ENCODE measurements around the gene FOXJ3.
"Not testable (repeated sequence)": the region's sequence is repeated elsewhere in the genome, so short reads cannot be mapped to it uniquely, and the experiment has no call there.

The FOXJ3 gene

DNA sequence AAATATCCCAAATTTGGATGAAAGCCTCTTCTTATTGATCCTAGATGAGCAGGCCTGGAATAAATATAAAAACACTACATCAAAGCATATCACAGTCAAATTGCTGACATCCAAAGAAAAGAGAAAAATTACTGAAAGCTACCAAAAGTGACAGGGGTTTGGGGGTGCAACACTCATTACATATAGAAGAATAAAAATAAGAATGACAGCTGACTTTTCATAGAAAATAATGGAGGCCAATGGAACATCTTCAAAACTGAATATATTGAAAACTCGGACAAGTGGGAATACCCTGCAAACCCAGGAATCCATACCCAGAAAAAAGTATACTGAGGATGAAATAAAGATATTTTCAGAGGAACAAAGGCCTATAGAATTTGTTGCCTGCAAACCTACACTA, 84.0 kb downstream of the FOXJ3 start:
- DNase-seq (ENCODE audit: low read depth) = no peak

DNA sequence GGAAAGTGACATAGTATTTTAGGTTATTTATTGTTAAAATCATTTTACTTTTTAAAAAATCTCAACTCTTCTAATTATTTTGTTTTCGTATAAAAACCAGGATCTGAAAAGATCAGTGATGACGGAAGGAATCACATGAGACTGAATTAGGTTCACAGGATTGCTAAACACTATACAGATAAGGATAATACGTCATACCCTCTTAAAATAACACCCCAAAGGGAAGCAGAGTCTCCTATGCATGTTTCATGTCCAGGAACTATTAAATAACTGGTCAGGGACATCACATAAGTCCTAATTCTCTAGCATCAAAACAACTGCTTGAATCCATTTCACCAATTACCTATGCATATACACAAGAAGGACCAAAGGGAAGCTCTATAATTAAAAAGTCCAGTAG, 84.9 kb downstream of the FOXJ3 start:
- DNase-seq (ENCODE audit: low read depth) = no peak

DNA sequence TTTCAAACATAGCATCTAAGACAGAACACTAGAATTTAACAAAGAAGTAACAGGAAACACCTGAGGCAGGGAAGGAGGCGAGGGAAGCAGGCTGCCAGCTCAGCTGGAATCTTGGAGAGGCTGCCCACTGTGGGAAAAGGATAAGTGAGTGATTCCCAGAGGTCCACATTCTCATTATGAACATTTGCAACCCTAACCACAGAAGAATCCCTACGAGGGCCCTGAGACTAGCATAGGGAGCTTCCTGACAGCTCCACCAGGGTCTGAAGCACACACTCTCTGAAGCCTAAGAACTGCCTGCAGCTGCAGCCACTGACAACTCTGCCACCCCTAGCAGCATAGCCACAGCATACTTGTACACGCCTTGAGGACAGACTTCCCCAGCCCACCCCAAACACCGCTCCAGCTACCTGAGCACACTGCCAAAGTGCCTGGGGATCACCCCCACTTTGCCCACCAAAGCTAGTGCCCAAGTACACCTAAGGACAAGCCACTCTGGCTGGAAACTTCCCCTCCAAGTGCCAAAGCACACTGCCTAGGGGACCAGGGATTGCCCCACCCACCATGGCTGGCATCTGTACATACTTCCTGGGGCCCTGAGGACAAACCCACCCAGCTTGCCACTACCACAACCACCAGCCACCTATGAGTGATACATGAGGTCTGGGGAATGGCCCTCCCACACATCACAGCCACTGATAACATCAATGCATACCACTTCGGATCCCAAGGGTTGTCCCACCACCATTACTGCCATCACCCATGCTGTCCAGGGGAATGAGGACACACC, 93.9 kb downstream of the FOXJ3 start:
- DNase-seq (ENCODE audit: low read depth) = no peak

DNA sequence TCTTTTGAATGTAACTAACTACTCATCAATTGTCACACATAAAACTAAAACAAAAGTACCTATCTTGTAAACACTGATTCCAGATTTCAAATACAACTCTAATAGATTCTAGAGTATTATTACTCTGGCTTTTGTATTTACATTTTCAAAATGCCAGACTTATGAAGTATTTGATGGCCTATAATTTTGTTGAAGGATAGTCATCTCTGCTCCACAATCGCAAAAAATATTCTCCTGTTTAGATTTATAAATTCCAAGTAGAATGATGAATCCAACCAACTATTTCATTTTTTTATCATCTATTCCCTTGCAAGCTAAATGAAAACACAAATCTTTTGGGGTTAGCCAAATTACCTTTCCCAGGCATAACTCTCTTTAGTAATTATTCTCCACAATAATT, 95.5 kb downstream of the FOXJ3 start:
- no peak for DNase-seq (ENCODE audit: low read depth)

DNA sequence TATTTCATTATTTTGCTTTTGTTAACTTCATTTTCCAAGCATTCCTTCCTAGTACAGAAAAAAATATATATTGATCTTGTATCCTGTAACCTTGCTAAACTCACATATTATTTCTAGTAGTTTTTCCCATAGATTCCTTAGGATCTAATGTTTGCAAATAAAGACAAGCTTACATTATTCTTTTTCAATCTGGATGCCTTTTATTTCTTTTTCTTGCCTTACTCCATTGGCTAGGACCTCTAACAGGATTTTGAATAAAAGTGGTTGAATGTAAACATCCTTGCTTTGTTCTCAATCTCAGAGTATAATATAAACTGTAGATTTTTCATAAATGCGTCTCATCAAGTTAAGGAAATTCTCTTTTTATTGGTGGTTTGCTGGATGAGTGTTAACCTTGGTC, 96.0 kb downstream of the FOXJ3 start:
- DNase-seq (ENCODE audit: low read depth) = no peak

DNA sequence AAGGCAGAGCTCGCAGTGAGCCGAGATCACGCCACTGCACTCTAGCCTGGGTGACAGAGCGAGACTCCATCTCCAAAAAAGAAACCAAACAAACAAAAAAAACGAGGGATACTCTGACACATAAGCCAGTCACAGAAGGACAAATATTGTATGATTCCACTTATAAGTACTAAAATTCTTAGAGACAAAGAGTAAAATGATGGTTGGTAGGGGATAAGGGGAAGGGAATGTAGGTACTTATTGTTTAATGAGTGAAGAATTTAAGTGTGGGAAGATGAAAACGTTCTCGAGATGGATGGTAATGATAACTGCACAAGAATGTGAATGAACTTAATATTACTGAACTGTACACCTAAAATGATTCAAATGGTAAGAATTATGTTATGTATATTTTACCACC, 103.8 kb downstream of the FOXJ3 start:
- no peak for DNase-seq (ENCODE audit: low read depth)

DNA sequence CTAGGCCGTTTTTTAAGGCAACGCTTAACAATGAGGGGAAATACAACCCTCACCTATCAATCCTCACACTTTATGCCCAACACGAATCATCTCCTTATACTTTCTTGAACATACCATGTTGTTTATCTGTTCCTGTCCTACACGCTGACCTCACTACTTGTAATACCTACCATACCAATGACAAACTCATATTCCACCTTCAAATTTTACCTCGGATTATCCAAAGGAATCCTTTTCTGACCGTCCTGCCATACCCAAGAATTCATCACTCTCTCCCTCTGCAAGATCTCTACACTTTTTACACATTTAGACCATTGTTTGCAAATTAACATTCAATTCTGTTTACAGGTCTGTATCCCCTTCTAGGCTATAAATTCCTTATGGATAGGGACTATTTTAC, 106.1 kb downstream of the FOXJ3 start:
- DNase-seq (ENCODE audit: low read depth) = no peak

DNA sequence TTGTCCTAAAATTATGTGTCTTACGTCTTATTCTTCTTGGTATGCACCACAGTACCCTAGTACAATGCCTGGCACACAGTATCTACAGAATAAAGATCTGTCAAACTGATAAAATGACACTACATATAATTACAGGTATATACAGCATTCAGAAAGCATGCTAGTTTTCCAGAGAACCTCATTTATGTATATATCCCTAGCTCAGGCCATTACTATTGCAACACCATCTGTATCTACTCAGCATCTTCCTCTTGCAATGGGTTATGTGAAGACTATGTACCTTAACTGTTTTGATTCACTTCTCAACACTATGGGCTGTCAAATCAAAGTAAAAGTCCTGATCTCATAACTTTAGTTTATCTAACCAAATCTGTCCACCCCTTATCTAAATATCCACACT, 112.0 kb downstream of the FOXJ3 start:
- DNase-seq (ENCODE audit: low read depth) = no peak

DNA sequence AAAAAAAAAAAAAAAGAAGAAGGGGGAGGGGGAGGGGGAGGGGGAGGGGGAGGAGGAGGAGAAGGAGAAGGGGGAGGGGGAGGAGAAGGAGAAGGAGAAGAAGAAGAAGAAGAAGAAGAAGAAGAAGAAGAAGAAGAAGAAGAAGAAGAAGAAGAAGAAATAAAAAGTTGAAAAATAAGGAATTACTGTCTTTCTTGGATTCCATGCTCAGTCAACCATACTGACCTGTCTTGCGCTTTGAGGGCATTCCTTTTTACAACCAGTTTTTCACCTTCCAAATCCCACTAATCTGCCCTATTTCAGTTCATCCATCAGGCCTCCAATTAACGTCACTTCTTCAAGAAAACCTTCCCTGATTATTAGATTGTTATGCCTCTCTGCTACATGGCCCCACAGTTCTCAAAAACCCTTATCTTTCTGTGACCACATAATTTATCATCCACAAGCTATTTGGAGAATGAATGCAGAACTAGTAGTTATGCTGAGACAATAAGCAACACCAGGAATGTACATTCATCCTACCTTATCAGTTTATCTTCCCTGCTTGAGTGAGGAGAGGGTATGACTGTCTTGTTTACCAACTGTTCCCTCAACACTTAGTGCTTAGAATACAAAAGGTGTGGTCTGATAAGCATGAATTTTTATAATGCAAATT, 113.0 kb downstream of the FOXJ3 start:
- DNase-seq (ENCODE audit: low read depth) = no peak

DNA sequence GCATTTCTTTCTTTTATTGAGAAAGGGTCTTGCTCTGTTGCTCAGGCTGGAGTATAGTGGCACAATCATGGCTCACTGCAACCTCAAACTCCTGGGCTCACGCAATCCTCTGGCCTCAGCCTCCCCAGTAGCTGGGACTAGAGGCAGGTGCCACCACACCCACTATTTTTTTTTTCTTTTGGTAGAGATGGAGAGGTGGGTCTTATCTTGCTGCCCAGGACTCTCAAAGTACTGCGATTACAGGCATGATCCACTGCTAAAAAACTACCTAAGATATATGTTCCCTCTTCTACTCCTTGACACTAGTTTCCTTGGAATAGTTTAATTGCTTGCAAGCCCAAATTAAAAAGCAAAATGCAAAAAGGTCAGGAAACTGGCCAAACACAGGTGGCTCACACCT, 113.6 kb downstream of the FOXJ3 start:
- no peak for DNase-seq (ENCODE audit: low read depth)

DNA sequence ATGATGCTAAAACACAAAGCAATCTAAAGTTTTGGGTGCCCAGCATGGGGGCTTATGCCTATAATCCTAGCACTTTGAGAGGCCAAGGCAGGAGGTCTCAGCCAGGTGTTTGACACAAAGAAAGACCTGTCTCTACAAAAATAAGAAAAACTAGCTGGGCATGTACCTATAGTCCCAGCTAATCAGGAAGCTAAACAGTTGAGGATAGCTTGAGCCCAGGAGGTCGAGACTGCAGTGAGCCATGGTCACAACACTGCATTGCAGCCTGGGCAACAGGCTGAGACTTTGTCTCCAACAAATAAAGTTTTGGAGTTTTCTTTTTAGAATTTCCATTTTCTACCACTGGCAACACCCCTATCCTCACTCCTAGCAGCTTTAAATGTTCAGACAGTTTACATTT, 115.4 kb downstream of the FOXJ3 start:
- DNase-seq (ENCODE audit: low read depth) = no peak

DNA sequence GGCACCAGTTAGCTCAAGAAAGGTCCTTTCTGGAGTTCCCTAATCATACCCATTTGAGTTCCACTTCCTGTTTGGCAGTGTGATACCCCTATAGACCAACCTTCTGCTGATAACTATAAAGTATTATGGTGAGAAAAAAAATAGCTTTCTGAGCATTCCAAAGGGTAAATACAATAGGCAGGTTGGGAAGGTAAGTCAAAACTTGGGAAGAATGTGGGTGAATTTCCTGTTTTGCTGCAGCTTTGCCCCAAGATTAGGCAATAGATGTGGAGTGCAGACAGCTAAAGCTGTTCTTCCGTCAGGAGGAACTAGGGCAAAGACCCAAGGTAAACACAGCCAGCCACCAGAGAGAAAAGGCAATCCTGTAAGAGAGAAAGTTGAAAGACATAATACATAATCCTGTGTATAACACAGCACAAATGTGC, 120.6 kb downstream of the FOXJ3 start:
- DNase-seq (ENCODE audit: low read depth) = no peak

DNA sequence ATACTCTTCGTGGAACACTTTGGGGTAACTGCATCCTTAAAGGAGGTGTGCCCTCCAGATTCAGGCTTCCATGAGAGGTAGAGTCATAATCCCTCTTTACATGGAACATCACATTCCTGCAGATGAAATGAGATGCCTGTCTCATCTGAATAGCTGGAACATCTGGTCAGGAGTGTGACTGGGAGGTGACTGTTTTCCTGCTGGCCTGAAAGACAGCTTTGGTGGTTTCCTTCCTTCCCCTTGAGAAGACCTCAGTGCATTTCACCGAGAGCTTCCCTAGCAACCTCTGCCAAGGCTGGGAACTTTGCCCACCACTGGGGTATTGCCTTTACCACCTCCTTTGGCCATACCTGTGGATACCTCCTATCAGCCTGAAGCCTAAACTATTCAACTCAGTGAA, 123.8 kb downstream of the FOXJ3 start:
- DNase-seq (ENCODE audit: low read depth) = no peak

DNA sequence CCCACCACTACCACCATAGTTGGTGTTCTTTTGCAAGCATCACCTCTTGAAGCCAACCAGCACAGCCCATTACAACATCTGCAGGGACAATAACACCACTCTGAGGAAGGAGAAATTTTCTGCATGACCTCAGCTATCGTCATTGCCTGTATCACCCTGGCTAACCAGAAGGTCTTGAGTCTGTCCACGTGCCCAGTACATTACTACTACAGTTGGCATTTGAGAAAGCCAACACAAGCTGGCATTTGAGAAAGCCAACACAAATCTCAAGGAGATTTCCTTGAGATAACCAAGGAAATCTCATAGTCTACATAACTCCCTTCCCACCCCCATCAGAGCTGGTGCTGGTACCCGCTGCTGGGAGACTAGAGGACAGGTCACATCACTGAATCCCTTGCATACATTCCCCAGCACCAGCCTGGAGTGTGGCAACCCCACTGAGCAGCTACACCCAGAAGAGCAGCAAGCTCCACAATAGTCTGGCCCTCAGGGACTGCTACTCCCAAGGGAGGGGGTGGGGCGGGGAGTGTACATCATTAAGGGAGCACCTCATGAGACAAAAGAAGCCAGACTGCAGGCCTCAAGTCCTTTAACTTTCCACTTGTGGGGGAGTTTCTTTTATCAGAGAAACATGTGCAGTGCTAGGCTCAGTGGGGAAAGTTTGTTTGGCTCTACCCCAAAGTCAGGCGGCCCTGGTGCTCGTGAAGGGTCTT, 124.5 kb downstream of the FOXJ3 start:
- DNase-seq (ENCODE audit: low read depth) = no peak

DNA sequence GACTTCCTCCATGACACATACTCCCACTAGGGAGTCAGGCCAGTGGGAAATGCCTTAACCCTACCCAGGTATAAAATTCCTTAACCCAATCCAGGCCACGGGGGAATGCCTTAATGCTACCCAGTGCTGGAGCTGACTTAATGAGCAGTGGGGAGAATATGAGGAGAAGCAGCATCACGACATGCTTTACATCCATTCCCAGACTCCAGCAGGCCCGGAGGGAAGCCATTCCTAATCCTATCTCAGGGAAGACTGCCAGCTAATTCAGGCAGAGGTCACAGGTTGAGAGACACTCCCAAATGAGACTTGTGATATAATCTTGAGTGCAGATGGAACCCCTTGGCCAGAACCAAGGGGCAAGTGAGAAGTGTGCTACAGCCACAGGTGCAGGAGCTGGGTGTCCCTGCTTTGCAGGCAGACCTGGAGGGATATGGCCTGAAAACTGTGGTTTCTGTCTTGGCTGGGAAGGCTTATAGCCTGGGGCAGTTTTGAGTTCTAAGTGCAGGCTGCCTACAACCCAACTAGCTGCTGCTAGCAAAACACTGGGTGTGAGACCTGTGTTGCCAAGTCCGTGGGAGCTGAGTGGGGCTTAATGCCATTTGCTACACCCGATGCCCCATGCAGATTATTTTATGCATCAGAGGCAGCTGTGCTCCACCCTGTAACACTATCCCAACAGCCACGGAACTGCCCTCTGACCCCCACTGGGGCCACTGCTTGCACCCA, 125.3 kb downstream of the FOXJ3 start:
- no peak for DNase-seq (ENCODE audit: low read depth)

DNA sequence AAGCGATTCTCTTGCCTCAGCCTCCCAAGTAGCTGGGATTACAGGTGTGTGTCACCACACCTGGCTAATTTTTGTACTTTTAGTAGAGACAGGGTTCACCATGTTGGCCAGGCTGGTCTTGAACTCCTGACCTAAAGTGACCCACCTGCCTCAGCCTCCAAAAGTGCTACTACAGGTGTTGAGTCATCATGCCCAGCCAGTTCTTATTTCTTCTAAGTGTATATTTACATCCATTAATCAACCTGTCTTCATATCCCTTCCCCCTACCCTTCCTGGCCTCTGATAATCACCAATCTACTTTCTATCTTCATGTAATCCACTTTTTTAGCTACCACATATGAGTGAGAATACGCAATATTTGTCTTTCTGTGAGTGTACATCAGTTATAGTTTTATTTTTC, 128.1 kb downstream of the FOXJ3 start:
- DNase-seq (ENCODE audit: low read depth) = not testable (repeated sequence)

DNA sequence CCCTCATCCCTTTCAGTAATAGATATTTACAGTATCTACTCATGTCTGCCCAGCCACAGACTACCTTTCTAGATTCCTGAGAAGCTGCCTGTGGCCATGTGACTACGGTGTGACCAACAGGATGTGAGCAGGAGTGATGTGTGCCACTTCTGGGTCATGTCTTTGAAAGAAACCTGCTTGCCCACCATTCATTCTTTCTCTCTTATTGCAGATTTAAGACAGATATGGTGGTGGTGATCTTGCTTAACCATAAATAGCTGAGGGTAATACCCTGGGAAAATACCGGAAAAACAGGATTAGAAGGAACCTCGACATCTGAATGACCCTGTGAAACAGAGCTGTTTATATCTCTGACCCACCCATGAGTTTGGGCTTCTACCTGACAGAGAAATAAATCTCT, 128.9 kb downstream of the FOXJ3 start:
- DNase-seq (ENCODE audit: low read depth) = no peak

DNA sequence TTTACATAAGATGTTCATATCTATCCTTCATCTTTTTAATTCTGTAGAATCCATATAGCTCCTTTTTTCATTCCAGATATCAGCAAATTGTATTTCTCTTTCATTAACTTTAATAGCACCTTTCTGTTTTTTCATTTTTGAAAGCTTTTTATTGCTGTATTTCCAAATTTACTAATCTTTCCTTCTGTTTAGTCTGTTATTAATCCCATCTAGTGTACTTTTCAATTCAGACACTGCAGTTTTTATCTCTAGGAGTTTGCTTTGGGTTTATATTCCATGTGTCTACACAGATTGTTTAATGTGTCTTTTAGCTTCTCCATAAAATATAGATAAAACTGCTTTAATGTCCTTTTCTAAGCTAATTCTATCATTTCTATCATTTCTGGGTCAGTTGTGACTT, 133.0 kb downstream of the FOXJ3 start:
- DNase-seq (ENCODE audit: low read depth) = no peak

DNA sequence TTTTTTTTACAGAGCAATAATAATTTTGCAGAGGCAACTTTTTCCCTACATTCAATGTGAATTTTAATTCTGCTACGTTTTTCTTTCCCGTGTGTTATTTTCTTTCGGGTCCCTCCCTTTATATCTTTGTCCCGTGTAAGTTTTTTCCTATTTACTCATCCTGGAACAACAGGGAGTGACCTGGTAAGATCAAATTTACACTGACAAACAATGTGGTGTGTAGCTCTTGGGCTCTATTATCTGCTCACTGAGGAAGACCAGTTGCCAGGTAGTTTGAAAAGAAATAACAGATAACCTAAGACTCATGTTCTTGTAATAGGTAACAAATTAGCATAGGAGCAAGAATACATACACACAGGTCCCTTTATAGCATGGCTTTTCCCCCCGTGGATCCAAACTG, 136.8 kb downstream of the FOXJ3 start:
- no peak for DNase-seq (ENCODE audit: low read depth)

DNA sequence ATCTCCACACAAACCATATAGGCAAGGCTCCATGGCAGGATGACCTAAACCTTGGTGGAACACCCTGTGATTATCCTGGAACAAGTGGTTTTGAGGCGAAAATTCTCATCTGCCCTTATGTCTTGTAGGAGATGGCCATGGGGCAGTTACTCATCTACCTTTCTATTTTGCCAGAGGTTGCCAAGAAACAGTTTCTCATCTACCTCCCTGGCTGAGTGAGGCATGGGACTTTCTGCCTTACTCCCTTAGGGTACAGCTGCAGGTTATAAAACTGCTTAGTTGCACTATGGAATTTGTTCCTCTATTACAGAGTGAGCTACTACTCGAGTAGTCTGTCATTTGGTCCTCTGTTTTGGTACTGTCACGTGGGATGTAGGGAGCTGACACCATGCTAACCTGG, 139.2 kb downstream of the FOXJ3 start:
- no peak for DNase-seq (ENCODE audit: low read depth)

DNA sequence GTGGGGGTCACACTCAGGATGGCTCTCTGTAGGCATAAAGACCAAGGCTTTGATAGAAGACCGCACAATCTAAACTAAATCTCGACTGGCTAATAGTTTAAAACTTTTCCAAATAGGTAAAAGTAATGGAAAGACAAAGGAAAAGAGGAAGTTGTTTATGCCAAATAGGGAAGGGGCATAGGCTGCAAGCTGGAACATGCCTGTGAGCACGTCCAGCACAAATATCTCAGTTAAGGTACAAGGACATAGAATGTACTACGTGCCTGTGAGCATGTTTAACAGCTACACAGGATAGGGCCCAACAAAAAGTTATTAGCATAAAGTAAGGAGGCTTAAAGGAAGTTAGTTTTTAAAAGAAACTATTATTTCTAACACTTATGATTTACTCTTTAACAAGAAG, 142.9 kb downstream of the FOXJ3 start:
- DNase-seq (ENCODE audit: low read depth) = no peak

DNA sequence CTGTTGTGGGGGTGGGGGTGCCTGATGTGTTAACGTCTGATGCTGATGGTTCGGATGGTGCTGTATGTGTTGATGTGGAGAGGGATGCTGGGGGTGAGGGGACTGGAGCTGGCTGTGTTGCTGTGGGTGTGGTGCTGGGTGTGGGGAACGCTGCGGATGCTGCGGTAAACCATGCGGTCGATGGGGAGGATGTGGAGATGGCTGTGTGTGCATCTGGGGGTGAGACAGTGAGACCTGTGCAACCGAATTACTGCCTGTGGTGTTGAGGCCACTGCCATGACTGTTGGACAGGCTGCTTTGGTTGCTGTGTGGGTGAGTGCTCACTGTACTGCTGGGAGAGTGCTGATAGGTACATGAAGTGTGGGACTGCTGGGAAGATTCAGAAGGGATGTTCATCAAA, 143.7 kb downstream of the FOXJ3 start:
- no peak for DNase-seq (ENCODE audit: low read depth)

Measured in stimulated activated CD8-positive, alpha-beta memory T cell treated with anti-CD3 and anti-CD28 coated beads, Interleukin-15, amount 100 ng/mL, for 1 hour (primary cell).